Heart left ventricle (tissue), 16 donors: Measurements from ENCODE around the gene KCNQ1OT1. TPM values are rescaled to one million over a fixed set of nuclear protein-coding genes. Genes with fewer than 3 reads are reported as not detected.
A peak's percentile ranks its signal among the peaks of the same experiment; 100 is the strongest.

ENCODE experiments used
- ATAC-seq, 4 donors: fragments of 200-7000 bp; cut with Tn5 transposase; one replicate each; pipeline ENCODE4 v1.9.1; 2020 to 2022; ENCODE audit warnings: moderate library complexity in 4 of 4, mild to moderate bottlenecking in 3 of 4, moderate number of reproducible peaks in 1 of 4
- DNase-seq, 5 donors: peaks; one replicate each; pipeline ENCODE4 v3.0.0-alpha.2; 2020
- H3K27ac ChIP-seq, 12 donors: fragments of 200-600 bp; sonication (generic) in 4 of 12; one replicate each; pipeline versions ENCODE4 v1.5.0 to v1.8.0; 2016 to 2022; ENCODE audit warnings: mild to moderate bottlenecking in 2 of 12
- H3K27me3 ChIP-seq, 9 donors: fragments of 200-600 bp; sonication (generic) in 2 of 9; one replicate each; pipeline versions ENCODE4 v1.5.1 to v1.8.0; 2016 to 2022; ENCODE audit warnings: mild to moderate bottlenecking in 3 of 9
- H3K36me3 ChIP-seq, 9 donors: fragments of 200-600 bp; sonication (generic) in 2 of 9; one replicate each; pipeline versions ENCODE4 v1.5.0 to v1.8.0; 2018 to 2022; ENCODE audit warnings: mild to moderate bottlenecking in 2 of 9
- H3K4me1 ChIP-seq, 12 donors: fragments of 200-600 bp; sonication (generic) in 4 of 12; one replicate each; pipeline versions ENCODE4 v1.5.0 to v1.8.0; 2016 to 2022; ENCODE audit warnings: mild to moderate bottlenecking in 3 of 12
- H3K4me3 ChIP-seq, 12 donors: fragments of 200-600 bp; sonication (generic) in 4 of 12; one replicate each; pipeline versions ENCODE4 v1.5.0 to v1.8.0; 2017 to 2022; ENCODE audit warnings: mild to moderate bottlenecking in 9 of 12, moderate library complexity in 4 of 12
- H3K9me3 ChIP-seq, 12 donors: fragments of 200-600 bp; sonication (generic) in 4 of 12; one replicate each; pipeline versions ENCODE4 v1.5.0 to v1.8.0; 2016 to 2022; ENCODE audit warnings: mild to moderate bottlenecking in 1 of 12
- POLR2A ChIP-seq, 2 donors: fragments of 450-650 bp; IDR thresholded peaks; one replicate each; pipeline ENCODE4 v1.6.1; 2017; ENCODE audit warnings: antibody characterized with exemption in 2 of 2, mild to moderate bottlenecking in 2 of 2, moderate library complexity in 2 of 2
- WGBS, 4 donors: extraction: QIAGEN DNeasy Blood & Tissue Kit in 2 of 4; methylation state at CpG; one replicate each; pipeline versions ENCODE4 v1.1.5 to v1.1.7; 2013 to 2018; 5-methylcytosine and 5-hydroxymethylcytosine counted together
- intact Hi-C, 10 donors: fragments of 100-400 bp; cut with DNase I; formaldehyde crosslinking; loops; one replicate each; pipeline versions ENCODE4 v1.11.1 to v1.14.2; 2022
- polyA plus RNA-seq, 2 donors: library from polyadenylated mRNA; stranded (reverse); fragments of 200-250 nt; gene quantifications; one replicate each; pipeline ENCODE4 v1.2.3, GENCODE V29; 2013
- total RNA-seq, 9 donors: library from RNA; depleted of rRNA in 2 of 9; stranded (reverse); fragments of >200 nt in 2 of 9; fragmentation: NEBNext Ultra II Directional in 3 of 9; extraction: Animal tissue kit (Norgen Biotek cat#: 25700) in 3 of 9; gene quantifications; one replicate each; pipeline versions ENCODE4 v1.1.0 to v1.2.4, GENCODE V29; 2016 to 2023
- TF ChIP-seq, protein P1 (sequence below), 12 donors: fragments of 200-600 bp; sonication (generic) in 4 of 12; IDR thresholded peaks; one replicate each; pipeline versions ENCODE4 v1.5.0 to v1.8.0; 2018 to 2022; ENCODE audit warnings: antibody characterized with exemption in 12 of 12, mild to moderate bottlenecking in 5 of 12
- donor health status: ischemic (EF 13 %, LVEDD 7.1; RV severe dilation, severe dysfunction).
- donor health status: healthy with polysubstance abuse.
- donor health status: DM: no; HTN: yes; CAD: no.
- donor health status: DM: no; HTN: no; CAD: no.
- donor health status: ischemic (EF 25% LVEDD 6.9; RV normal size, moderate dysfunction).
- donor health status: ischemic (EF 25% LVEDD 5.7; RV mildly dilated, moderate dysfunction).
- donor health status: healthy.
- donor health status: DM: yes; HTN: yes; CAD: no.
- donor health status: ischemic (EF 35%, LVEDD 5.7; RV mildly dilated, moderate dysfunction).
- donor health status: nonischemic (EF 11% LVEDD 7.7; RV severe dilation, severe dysfunction).
- donor health status: DM: yes; HTN: yes; CAD: no.
- donor health status: PGD.
- donor health status: ischemic (EF 29% LVEDD 5.4; RV normal size, mild dysfunction).
- donor health status: nonischemic (EF 23%, LVEDD 6.1; RV moderate dilation, normal function).

The KCNQ1OT1 gene
- total and polyA plus RNA-seq, 11 donors = 0.14 to 0.93 (median 0.40) TPM

DNA sequence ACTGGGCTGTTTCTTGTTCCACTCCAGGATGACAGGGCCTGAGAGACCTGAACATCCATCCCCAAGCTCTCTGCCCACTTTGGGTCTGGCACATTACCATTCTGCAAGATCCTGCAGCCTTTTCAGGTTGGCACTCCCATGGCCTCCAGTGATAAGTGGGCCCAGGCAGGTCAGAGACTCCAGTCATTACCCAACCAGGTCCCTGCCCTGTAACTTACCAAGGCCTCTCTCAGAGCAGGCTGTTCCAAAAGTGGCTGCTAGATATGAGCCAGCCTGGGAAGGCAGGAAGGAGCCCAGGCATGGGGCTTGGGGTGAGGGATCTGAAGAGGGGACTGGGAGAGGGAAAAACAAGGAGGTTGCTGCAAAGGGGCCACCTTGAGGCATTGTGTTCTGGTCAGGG is 35.9 kb downstream of the KCNQ1OT1 start:
- ATAC-seq (no peak), DNase-seq (peak in 1 of 5 donors; percentile 10)
- Histone ChIP-seq H3K27me3 (no peaks in the 10 kb centered on the region), H3K9me3 (peaks cover 0 to 27% (median 14%) of the 10 kb centered on the region in 12 donors), H3K4me3 (no peak overlapping the region), H3K27ac (no peak overlapping the region), H3K4me1 (peaks cover 0 to 4% (median 0%) of the 10 kb centered on the region in 12 donors), H3K36me3 (peaks cover 0 to 19% (median 0%) of the 10 kb centered on the region in 9 donors)
- intact Hi-C loops = no loop called here
- TF ChIP-seq POLR2A (IDR thresholded peaks at IDR 0.05) = no peak
- TF ChIP-seq, protein P1, sequence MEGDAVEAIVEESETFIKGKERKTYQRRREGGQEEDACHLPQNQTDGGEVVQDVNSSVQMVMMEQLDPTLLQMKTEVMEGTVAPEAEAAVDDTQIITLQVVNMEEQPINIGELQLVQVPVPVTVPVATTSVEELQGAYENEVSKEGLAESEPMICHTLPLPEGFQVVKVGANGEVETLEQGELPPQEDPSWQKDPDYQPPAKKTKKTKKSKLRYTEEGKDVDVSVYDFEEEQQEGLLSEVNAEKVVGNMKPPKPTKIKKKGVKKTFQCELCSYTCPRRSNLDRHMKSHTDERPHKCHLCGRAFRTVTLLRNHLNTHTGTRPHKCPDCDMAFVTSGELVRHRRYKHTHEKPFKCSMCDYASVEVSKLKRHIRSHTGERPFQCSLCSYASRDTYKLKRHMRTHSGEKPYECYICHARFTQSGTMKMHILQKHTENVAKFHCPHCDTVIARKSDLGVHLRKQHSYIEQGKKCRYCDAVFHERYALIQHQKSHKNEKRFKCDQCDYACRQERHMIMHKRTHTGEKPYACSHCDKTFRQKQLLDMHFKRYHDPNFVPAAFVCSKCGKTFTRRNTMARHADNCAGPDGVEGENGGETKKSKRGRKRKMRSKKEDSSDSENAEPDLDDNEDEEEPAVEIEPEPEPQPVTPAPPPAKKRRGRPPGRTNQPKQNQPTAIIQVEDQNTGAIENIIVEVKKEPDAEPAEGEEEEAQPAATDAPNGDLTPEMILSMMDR (IDR thresholded peaks at IDR 0.05) = no peak

DNA sequence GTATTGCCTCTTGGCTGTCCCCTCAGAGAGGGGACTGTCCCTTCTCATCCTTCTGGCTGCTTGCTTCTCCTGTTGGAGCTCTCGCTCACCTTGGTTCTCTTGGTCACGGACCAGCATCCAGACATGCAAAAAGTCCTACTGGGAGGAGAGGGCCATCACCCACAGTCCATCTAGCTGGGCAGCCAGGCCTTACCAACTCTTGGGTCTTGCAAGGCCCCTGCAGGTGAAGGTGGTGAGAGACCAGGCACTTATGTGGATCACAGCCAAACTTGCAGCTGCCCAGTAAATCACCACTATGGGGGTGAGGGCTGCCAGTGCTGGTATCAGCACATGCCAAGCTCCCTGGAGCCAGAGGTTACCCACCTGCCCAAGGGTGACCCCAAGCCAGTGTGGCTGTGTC is 36.3 kb downstream of the KCNQ1OT1 start:
- 98 to 100% (median 100%) methylated on average over 2 of the region's 2 CpGs for WGBS, 4 donors
- H3K27ac ChIP-seq = no peak overlapping the region
- intact Hi-C loops = no loop called here
- ATAC-seq (no peak), DNase-seq (peak in 1 of 5 donors; percentile 15)
- peaks cover 0 to 8% (median 0%) of the 10 kb centered on the region in 12 donors for H3K4me1 ChIP-seq
- H3K36me3 ChIP-seq = peaks cover 0 to 19% (median 0%) of the 10 kb centered on the region in 9 donors
- H3K4me3 ChIP-seq = no peak overlapping the region
- no peaks in the 10 kb centered on the region for H3K27me3 ChIP-seq
- TF ChIP-seq POLR2A (IDR thresholded peaks at IDR 0.05) = no peak
- TF ChIP-seq, protein P1 (IDR thresholded peaks at IDR 0.05) = no peak
- H3K9me3 ChIP-seq = peaks cover 0 to 30% (median 14%) of the 10 kb centered on the region in 12 donors

GRCh38 chr11:2662430-2663299 is 37.1 kb downstream of the KCNQ1OT1 start:
- intact Hi-C loops = no loop called here
- Histone ChIP-seq H3K4me3 (no peak overlapping the region), H3K27me3 (no peaks in the 10 kb centered on the region), H3K27ac (no peak overlapping the region), H3K36me3 (peaks cover 0 to 19% (median 0%) of the 10 kb centered on the region in 9 donors), H3K9me3 (peaks cover 0 to 36% (median 16%) of the 10 kb centered on the region in 12 donors), H3K4me1 (peaks cover 0 to 8% (median 0%) of the 10 kb centered on the region in 12 donors)
- TF ChIP-seq, protein P1 (IDR thresholded peaks at IDR 0.05) = no peak
- no peak for TF ChIP-seq POLR2A (IDR thresholded peaks at IDR 0.05)
- ATAC-seq = no peak
- 91 to 95% (median 94%) methylated on average over 8 to 19 of the region's 19 CpGs for WGBS, 4 donors
- DNase-seq = peak in 1 of 5 donors; percentile 16

DNA sequence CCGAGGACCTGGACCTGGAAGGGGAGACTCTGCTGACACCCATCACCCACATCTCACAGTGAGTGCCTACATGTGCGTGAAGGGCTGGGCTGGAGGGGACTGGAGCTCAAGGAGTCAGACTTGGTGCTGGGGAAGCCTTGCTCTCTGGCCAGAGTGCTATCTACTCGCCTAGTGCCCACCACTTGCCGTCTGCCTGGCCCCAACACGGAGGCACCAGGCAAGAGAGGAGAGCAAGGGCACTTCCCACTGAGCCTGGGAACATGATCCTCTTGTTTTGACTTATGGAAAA is 37.8 kb downstream of the KCNQ1OT1 start:
- DNase-seq (peak in 1 of 5 donors; percentile 10), ATAC-seq (no peak)
- TF ChIP-seq POLR2A (IDR thresholded peaks at IDR 0.05) = no peak
- TF ChIP-seq, protein P1 (IDR thresholded peaks at IDR 0.05) = no peak
- Histone ChIP-seq H3K4me3 (no peak overlapping the region), H3K36me3 (peaks cover 0 to 19% (median 0%) of the 10 kb centered on the region in 9 donors), H3K4me1 (peaks cover 0 to 8% (median 0%) of the 10 kb centered on the region in 12 donors), H3K9me3 (peaks cover 0 to 43% (median 16%) of the 10 kb centered on the region in 12 donors), H3K27me3 (no peaks in the 10 kb centered on the region), H3K27ac (no peak overlapping the region)
- WGBS, 4 donors = 98 to 100% (median 99%) methylated on average over 4 to 5 of the region's 5 CpGs
- intact Hi-C loops = no loop called here
